Stimulated activated CD8-positive, alpha-beta memory T cell treated with anti-CD3 and anti-CD28 coated beads, Interleukin-15, amount 100 ng/mL, for 48 hours (primary cell): ENCODE data around the gene XAGE2.
"Not testable (repeated sequence)": the region's sequence is repeated elsewhere in the genome, so short reads cannot be mapped to it uniquely, and the experiment has no call there.

Source experiments
- DNase-seq, 2 donors: peaks; one replicate each; pipeline ENCODE4 v3.0.0-alpha.2; 2020; ENCODE audit warnings: low read depth in 2 of 2

XAGE2 gene

GRCh38 chrX:52368368-52369055 lies at the start of gene XAGE2:
Gene XAGE2, plus strand, starts transcription at chrX:52369021. Its CDS starts 994 bp downstream, at chrX:52370015.
- DNase-seq: no peak

GRCh38 chrX:52337410-52337809 lies 31.4 kb upstream of the XAGE2 start:
- no peak for DNase-seq

DNA sequence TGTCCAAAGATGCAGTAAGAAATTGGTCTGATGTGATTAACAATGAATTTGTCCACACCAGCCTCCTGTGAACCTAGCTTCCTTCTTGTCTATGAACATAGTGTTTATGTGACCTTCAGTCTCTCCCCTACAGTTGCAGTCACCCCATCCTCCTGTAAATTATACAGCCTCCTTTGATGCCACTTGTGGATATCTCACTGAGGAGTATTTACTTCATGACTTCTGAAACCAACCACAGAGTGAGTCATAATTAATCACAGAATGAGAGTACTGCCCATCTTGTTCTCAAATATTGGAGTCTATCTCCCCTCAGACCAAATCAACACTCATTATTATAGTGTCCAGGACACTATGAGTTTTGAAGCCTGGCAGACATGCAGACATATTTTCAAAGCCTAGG lies 27.3 kb upstream of the XAGE2 start:
- DNase-seq: no peak

DNA sequence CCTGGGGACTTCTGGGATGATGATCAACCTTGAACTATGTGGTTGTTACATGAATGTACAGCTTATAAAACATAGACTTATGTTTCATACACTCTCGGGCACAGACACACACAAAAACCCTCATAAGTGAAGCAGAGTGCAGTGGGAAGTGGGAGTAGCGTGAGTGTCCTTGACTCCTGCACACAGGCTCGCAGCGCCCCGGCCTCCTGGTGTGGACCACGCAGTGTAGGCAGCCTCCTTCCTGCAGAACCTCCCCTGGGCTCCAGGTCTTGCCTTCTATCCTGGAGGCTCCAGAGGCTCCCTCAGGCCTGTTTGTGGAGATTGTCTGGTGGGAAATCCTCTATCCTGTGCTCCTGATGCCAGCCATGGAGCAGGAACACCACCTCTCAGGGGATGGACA lies 25.7 kb upstream of the XAGE2 start:
- not testable (repeated sequence) for DNase-seq

- DNase-seq: peak; percentile 4 to 22
Observed at GRCh38 chrX:52345402-52345801, 23.4 kb upstream of the XAGE2 start.

DNA sequence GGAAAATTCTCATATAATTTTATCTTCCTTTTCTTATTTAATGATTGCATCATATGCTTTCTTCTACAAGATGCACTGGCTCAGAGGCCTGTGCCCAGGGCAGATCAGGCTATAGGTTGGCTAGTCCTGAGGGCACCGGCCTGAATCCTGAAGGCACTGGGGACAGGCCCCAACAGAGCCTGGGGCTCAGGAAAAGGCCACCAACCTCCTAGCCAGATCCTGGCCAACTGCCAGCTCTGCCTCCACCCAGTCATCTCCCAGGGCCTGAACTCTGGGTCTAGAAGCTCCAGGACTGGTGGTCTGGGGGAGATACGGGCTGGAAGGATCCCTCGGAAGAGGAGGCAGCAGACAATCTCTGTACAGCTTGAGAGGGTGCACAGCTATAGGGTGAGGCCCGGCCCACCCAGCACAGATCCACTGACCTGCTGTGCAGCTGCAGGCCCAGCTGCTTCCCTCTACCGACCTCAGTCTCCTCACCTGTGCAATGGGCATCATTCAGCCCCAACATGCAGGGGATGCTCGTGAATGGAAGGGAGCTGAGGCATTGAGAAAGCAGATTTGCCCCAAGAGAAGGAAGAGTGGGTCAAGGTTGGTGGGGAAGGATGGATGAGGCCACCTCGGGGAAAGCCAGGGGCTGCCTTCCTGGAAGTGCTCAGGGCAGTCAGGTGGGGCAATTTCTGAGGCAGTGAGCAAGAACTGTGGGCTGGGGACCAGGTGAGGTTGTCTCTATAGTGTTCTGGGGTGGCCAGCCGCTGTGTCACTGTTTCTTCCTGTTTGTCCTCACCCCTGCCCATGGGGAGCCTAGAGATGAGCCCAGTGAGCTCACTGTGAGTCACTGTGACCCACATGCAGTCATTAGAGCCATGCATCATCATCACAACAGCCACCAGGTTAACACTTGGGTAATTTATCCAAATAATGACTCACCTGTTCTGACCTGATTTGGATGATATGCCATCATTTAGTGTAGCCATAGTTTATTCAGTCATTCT lies 22.4 kb upstream of the XAGE2 start:
- DNase-seq: peak; percentile 15 to 19

- DNase-seq: no peak
Observed at GRCh38 chrX:52349681-52350080, 19.1 kb upstream of the XAGE2 start.

- no peak for DNase-seq
Observed at GRCh38 chrX:52352551-52352950, 16.3 kb upstream of the XAGE2 start.

- no peak for DNase-seq
Observed at GRCh38 chrX:52353838-52354237, 15.0 kb upstream of the XAGE2 start.

GRCh38 chrX:52355108-52355507 lies 13.7 kb upstream of the XAGE2 start:
- no peak for DNase-seq

DNA sequence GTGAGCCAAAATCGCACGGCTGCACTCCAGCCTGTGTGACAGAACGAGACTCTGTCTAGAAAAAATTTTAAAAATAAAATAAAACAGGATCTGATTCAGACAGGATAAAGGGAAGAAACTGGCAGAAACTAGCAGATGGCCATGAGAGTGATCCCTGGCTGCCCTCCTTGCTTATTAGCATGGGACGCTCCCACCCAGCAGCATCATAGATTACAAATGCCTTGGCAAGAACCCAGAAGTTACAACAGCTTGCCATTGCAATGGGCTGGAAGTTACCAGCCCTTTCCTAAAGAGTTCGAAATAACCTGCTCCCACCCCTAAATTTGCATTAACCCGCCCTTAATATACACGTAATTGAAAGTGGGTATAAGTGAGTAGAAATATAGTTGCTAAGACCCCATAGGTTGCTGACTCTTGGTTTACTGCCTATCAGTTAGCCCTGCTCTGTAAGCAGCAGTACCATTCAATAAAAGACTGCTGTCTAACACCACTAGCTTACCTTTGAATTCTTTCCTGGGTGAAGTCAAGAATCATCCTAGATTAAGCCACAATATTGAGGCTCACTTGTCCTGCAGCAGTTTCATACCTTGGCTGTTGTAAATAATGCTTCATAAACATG lies 9.1 kb upstream of the XAGE2 start:
- no peak for DNase-seq

GRCh38 chrX:52361941-52362340 lies 6.9 kb upstream of the XAGE2 start:
- DNase-seq: no peak

DNA sequence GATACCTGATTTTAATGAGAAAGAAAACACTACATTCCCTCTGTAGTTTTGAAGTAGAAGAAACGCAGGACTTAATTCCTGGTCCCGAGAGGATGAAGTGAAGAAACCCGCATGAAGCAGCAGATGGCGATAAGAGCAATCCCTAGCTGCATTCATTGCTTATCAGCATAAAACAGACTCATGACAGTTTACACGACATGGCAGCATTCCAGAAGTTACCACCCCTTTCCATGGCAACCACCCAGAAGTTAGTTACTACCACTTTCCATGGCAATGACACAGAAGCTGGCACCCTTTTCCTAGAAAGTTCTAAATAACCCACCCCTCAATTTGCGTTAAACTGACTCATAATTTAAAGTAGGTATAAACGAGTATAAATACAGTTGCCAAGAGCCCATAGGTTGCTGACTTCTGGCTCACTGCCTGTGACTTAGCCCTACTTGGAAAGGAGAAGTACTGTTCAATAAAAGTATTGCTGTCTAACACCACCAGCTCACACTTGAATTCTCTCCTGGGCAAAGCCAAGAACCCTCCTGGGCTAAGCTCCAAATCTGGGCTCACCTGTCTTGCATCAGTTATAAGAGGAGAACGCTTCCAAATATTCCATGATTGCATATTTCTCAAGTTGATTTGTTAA lies 5.5 kb upstream of the XAGE2 start:
- DNase-seq: no peak

DNA sequence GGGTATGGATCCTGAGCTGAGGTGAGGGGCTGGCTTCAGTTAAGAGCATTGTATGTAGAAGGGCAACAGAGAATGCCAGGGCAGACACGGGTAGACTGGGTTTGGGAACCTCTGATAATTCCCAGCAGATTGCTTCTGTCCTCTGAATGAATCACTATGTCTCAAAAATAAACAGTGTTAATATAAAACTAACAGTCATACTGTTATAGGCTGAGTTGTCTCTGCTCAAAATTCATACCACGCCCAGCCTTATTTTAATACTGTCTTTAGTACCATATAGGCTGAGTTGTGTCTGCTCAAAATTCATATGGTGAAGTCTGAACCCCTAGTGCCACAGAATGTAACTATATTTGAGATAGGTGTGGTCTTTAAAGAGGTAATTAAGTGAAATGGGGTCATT lies 10.0 kb downstream of the XAGE2 start:
- DNase-seq: no peak

DNA sequence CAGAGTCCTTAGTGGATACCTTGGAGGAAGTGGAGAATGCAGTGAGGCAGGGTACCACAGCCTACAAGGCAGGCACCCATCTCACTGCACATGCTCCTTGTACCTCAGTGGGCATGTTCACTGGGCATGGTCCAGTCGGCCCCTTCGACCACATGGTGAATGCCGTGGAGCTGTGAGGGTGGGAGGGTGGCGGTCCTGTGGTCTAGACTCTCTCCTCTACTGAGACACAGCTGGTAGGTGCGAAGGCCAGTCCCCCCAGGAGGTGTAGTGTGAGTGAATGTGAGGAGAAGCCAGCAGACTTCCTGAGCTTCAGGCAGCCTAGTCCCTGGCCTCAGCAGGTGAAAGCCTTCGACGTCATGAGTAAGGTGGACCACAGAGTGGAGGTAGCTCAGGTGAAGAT lies 12.2 kb downstream of the XAGE2 start:
- no peak for DNase-seq

DNA sequence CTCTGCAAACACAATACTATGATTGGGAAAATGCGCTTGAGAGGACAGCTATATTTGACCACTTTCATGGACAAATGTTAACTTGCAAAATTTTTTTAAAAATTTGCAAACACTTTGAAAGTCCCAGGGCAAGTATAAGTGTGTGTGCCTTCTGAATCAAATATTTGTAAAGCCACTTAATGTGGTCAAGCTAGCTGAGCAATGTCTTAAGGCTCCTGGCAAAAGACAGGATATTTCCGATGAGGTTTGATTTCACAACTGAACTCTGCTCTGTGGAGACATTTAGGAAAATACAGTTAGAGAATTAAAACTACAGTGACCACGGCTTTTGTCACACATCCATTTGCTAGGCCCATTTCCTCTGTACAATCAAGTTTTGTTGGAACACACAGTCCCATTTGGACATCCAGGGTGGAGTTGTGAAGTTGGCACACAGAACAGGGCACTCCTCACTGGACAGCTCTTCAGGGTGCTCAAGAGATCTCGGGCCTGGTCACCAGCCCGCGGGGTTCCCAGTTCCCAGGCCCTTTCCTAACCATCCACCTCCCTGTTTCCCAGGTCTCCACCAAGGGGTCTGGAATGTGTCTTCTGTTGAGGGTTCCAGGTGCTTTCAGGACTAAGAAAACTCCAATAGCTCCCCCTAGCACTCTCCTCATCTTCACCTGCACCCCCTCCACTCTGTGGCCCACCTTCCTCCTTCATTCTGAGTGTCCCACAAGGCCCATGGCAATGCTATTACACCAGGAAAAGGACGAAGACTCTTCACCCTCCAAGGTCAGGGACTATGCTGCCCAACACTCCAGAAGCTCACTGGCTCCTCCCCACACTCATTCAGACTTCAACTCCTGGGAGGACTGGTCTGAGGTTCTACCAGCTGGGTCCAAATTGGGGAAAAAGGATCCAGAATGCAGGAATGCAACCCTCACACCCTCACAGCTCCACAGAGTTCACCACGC lies 41.9 kb downstream of the XAGE2 start:
- DNase-seq: no peak

GRCh38 chrX:52415304-52415703 lies 46.5 kb downstream of the XAGE2 start:
- no peak for DNase-seq

DNA sequence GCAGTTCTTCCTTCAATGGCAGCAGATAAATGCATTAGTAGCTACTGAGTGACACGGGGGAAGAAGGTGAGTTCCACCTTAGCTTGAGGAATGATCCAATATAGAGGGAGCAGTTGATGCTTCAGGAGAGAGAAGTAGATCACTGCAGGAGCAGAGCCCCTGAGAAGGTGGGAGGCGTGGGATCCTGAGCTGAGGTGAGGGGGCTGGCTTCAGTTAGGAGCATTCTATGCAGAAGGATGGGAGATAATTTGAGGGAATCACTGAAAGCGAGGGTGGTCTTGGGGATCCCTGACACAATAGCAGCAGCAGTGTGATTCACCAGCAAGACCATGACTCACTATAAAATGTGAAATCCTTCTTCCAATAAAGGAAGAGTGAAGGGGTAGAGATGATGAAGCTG lies 48.0 kb downstream of the XAGE2 start:
- no peak for DNase-seq

- no peak for DNase-seq
Observed at GRCh38 chrX:52420824-52421443, 52.1 kb downstream of the XAGE2 start.

DNA sequence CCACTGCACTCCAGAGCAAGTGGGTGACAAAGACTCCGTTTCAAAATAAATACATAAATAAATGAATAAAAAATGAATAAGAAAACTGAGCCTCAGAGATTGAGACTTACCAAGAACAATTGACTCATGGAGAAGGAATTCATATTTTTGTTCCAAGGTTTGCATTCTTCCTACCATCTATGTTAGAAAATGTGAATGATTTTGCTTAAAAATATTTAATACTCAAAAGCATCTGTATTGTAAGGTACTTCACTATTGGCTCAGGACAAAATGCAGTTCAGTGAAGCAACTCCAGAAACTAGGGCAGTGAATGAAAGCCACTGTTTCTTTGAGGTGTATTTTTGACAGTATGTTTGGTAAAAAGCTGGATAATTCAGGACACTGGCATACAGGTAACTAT lies 54.1 kb downstream of the XAGE2 start:
- no peak for DNase-seq
